GM18907 (cell line): Measurements from ENCODE around the gene TDRD12.
A peak's percentile ranks its signal among the peaks of the same experiment; 100 is the strongest.

Source experiments
- ATAC-seq: cut with Tn5 transposase; IDR thresholded peaks from one replicate; pipeline ENCODE4 v1.9.1; 2021; ENCODE audit warnings: mild to moderate bottlenecking, moderate library complexity; ENCODE audit not compliant: unreplicated experiment

Gene TDRD12

GRCh38 chr19:32719611-32720059 lies at the start of gene TDRD12:
TSS of gene TDRD12 (plus strand) at chr19:32719767. CDS start at chr19:32720073, 306 bp downstream.
- no peak for ATAC-seq

GRCh38 chr19:32671883-32672593 lies 47.5 kb upstream of the TDRD12 start:
- no peak for ATAC-seq

- no peak for ATAC-seq
Measured at GRCh38 chr19:32672841-32673240, 46.7 kb upstream of the TDRD12 start.

GRCh38 chr19:32673573-32673972 lies 46.0 kb upstream of the TDRD12 start:
- no peak for ATAC-seq

- ATAC-seq: no peak
Measured at GRCh38 chr19:32674153-32674930, 45.2 kb upstream of the TDRD12 start.

GRCh38 chr19:32674931-32675719 lies 44.4 kb upstream of the TDRD12 start, which contains the start of gene ANKRD27:
TSS of gene ANKRD27 (minus strand) at chr19:32675180. CDS start at chr19:32659015, 16,165 bp downstream.
- peak; percentile 98 for ATAC-seq

GRCh38 chr19:32675720-32676185 lies 43.8 kb upstream of the TDRD12 start, which contains the start of gene RGS9BP:
TSS of gene RGS9BP (plus strand) at chr19:32675848. CDS start at chr19:32676264, 416 bp downstream.
- peak; percentile 23 for ATAC-seq

- ATAC-seq: no peak
Measured at GRCh38 chr19:32676186-32676894, 43.2 kb upstream of the TDRD12 start.

GRCh38 chr19:32676895-32677359 lies 42.6 kb upstream of the TDRD12 start:
- ATAC-seq: no peak

GRCh38 chr19:32677657-32678056 lies 41.9 kb upstream of the TDRD12 start:
- ATAC-seq: no peak

- ATAC-seq: no peak
Measured at GRCh38 chr19:32680986-32681385, 38.6 kb upstream of the TDRD12 start.

GRCh38 chr19:32682317-32682716 lies 37.2 kb upstream of the TDRD12 start:
- ATAC-seq: no peak

GRCh38 chr19:32686847-32687475 lies 32.6 kb upstream of the TDRD12 start:
- ATAC-seq: no peak

- ATAC-seq: no peak
Measured at GRCh38 chr19:32687681-32688080, 31.9 kb upstream of the TDRD12 start.

GRCh38 chr19:32688311-32688710 lies 31.3 kb upstream of the TDRD12 start:
- no peak for ATAC-seq

GRCh38 chr19:32691291-32691951 lies 28.1 kb upstream of the TDRD12 start, which contains the start of gene NUDT19:
TSS of gene NUDT19 (plus strand) at chr19:32691821. CDS start at chr19:32691961, 140 bp downstream.
- ATAC-seq: peak; percentile 90

- ATAC-seq: peak; percentile 73
Measured at GRCh38 chr19:32691952-32692726, 27.4 kb upstream of the TDRD12 start.

- ATAC-seq: peak; percentile 2
Measured at GRCh38 chr19:32692727-32693061, 26.9 kb upstream of the TDRD12 start.
